DND-41 (cell line): ENCODE data around the gene CCDC154.

ENCODE experiments used
- ATAC-seq: fragments of 200-7000 bp; cut with Tn5 transposase; 3 replicates; pipeline ENCODE4 v1.9.1; 2021; ENCODE audit warnings: low read depth; ENCODE audit not compliant: insufficient read depth
- DNase-seq: peaks from one replicate; pipeline ENCODE4 v3.0.0-alpha.2; 2020
- H2AFZ ChIP-seq: 2 replicates; pipeline ENCODE4 v1.6.0; 2012; ENCODE audit warnings: low read depth, low read length
- H3K27ac ChIP-seq: 2 replicates; pipeline ENCODE4 v1.5.1; 2012; ENCODE audit warnings: low read length, inconsistent platforms
- H3K27me3 ChIP-seq: fragments of 200-600 bp; sonication (generic); 2 replicates; pipeline ENCODE4 v1.6.0; 2012; ENCODE audit warnings: low read length, mild to moderate bottlenecking, inconsistent platforms; ENCODE audit not compliant: insufficient read depth, poor library complexity
- H3K36me3 ChIP-seq: 2 replicates; pipeline ENCODE4 v1.5.1; 2012; ENCODE audit warnings: low read length, inconsistent platforms; ENCODE audit not compliant: insufficient read depth
- H3K4me1 ChIP-seq: 2 replicates; pipeline ENCODE4 v1.5.1; 2012; ENCODE audit warnings: mild to moderate bottlenecking, low read length; ENCODE audit not compliant: insufficient read depth
- H3K4me2 ChIP-seq: 2 replicates; pipeline ENCODE4 v1.6.0; 2012; ENCODE audit warnings: mild to moderate bottlenecking, moderate library complexity, low read length, inconsistent platforms; ENCODE audit not compliant: insufficient read depth
- H3K4me3 ChIP-seq, 2 experiments: fragments of 200-600 bp in 1 of 2; shearing (Covaris generic) in 1 of 2; 2 replicates each; pipeline ENCODE4 v1.5.1; 2012 to 2016; ENCODE audit warnings: inconsistent platforms in 2 of 2, low read length in 2 of 2, mild to moderate bottlenecking in 2 of 2, low read depth in 1 of 2, moderate library complexity in 1 of 2
- H3K79me2 ChIP-seq: 2 replicates; pipeline ENCODE4 v1.6.0; 2012; ENCODE audit warnings: low read length, inconsistent platforms; ENCODE audit not compliant: insufficient read depth
- H3K9ac ChIP-seq: 2 replicates; pipeline ENCODE4 v1.6.0; 2012; ENCODE audit warnings: low read depth, mild to moderate bottlenecking, inconsistent platforms, low read length, moderate library complexity
- H3K9me3 ChIP-seq: 2 replicates; pipeline ENCODE4 v1.5.1; 2012; ENCODE audit warnings: low read length, moderate library complexity, mild to moderate bottlenecking, inconsistent platforms; ENCODE audit not compliant: insufficient read depth, severe bottlenecking
- H4K20me1 ChIP-seq: 2 replicates; pipeline ENCODE4 v1.6.0; 2012; ENCODE audit warnings: low read length; ENCODE audit not compliant: insufficient read depth
- EZH2 ChIP-seq: IDR thresholded peaks from 3 replicates; pipeline ENCODE4 v1.6.1; 2012; ENCODE audit warnings: borderline replicate concordance, low read depth, mild to moderate bottlenecking, moderate library complexity, low read length, inconsistent platforms; ENCODE audit not compliant: severe bottlenecking
- TF ChIP-seq, protein P1 (sequence below): IDR thresholded peaks from 2 replicates; pipeline ENCODE4 v1.5.1; 2012; ENCODE audit warnings: borderline replicate concordance, low read length, moderate library complexity, mild to moderate bottlenecking; ENCODE audit not compliant: poor library complexity, severe bottlenecking; ENCODE audit errors: extremely low read depth

The CCDC154 gene

GRCh38 chr16:1488054-1488601 is 43.8 kb upstream of the CCDC154 start:
- H3K36me3 ChIP-seq = no peaks in the 10 kb centered on the region
- no peak overlapping the region for H2AFZ ChIP-seq
- no peaks in the 10 kb centered on the region for H4K20me1 ChIP-seq
- H3K4me1 ChIP-seq = peaks cover 10% of the 10 kb centered on the region
- no peak overlapping the region for H3K4me3 ChIP-seq
- no peaks in the 10 kb centered on the region for H3K9me3 ChIP-seq
- no peak for DNase-seq
- TF ChIP-seq EZH2 = no peak
- TF ChIP-seq, protein P1, sequence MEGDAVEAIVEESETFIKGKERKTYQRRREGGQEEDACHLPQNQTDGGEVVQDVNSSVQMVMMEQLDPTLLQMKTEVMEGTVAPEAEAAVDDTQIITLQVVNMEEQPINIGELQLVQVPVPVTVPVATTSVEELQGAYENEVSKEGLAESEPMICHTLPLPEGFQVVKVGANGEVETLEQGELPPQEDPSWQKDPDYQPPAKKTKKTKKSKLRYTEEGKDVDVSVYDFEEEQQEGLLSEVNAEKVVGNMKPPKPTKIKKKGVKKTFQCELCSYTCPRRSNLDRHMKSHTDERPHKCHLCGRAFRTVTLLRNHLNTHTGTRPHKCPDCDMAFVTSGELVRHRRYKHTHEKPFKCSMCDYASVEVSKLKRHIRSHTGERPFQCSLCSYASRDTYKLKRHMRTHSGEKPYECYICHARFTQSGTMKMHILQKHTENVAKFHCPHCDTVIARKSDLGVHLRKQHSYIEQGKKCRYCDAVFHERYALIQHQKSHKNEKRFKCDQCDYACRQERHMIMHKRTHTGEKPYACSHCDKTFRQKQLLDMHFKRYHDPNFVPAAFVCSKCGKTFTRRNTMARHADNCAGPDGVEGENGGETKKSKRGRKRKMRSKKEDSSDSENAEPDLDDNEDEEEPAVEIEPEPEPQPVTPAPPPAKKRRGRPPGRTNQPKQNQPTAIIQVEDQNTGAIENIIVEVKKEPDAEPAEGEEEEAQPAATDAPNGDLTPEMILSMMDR = no peak
- no peaks in the 10 kb centered on the region for H3K27me3 ChIP-seq
- ATAC-seq = no peak
- H3K4me2 ChIP-seq = no peak overlapping the region
- H3K27ac ChIP-seq = no peak overlapping the region
- H3K9ac ChIP-seq = no peak overlapping the region
- H3K79me2 ChIP-seq = no peaks in the 10 kb centered on the region; the same call in 1 of the 2 replicates

- Histone ChIP-seq H3K27me3 (no peaks in the 10 kb centered on the region), H3K36me3 (no peaks in the 10 kb centered on the region), H3K27ac (no peak overlapping the region), H3K4me3 (no peak overlapping the region), H4K20me1 (no peaks in the 10 kb centered on the region), H3K4me1 (peaks cover 5% of the 10 kb centered on the region), H3K9ac (no peak overlapping the region), H3K9me3 (no peaks in the 10 kb centered on the region), H3K4me2 (no peak overlapping the region), H3K79me2 (no peaks in the 10 kb centered on the region; the same call in 1 of the 2 replicates), H2AFZ (no peak overlapping the region)
- DNase-seq (no peak), ATAC-seq (no peak)
- no peak for TF ChIP-seq EZH2
- TF ChIP-seq, protein P1 = no peak
These were observed 43.2 kb upstream of the CCDC154 start for GRCh38 chr16:1487395-1488053.

GRCh38 chr16:1486551-1487390 is 42.4 kb upstream of the CCDC154 start:
- Histone ChIP-seq H3K36me3 (no peaks in the 10 kb centered on the region), H3K9ac (no peak overlapping the region), H3K4me1 (no peaks in the 10 kb centered on the region), H3K27me3 (no peaks in the 10 kb centered on the region), H3K27ac (no peak overlapping the region), H2AFZ (no peak overlapping the region), H4K20me1 (no peaks in the 10 kb centered on the region), H3K9me3 (no peaks in the 10 kb centered on the region), H3K4me3 (no peak overlapping the region), H3K4me2 (no peak overlapping the region), H3K79me2 (no peaks in the 10 kb centered on the region)
- DNase-seq = no peak
- ATAC-seq = no peak
- TF ChIP-seq EZH2 = no peak
- TF ChIP-seq, protein P1 = no peak
